NCI-H748 (cell line): ENCODE measurements around the gene SETD6.

Source experiments
- DNase-seq: peaks from one replicate; lab custom pipeline; 2025; ENCODE audit not compliant: unreplicated experiment; lab: John Stamatoyannopoulos, UW

Gene SETD6

DNA sequence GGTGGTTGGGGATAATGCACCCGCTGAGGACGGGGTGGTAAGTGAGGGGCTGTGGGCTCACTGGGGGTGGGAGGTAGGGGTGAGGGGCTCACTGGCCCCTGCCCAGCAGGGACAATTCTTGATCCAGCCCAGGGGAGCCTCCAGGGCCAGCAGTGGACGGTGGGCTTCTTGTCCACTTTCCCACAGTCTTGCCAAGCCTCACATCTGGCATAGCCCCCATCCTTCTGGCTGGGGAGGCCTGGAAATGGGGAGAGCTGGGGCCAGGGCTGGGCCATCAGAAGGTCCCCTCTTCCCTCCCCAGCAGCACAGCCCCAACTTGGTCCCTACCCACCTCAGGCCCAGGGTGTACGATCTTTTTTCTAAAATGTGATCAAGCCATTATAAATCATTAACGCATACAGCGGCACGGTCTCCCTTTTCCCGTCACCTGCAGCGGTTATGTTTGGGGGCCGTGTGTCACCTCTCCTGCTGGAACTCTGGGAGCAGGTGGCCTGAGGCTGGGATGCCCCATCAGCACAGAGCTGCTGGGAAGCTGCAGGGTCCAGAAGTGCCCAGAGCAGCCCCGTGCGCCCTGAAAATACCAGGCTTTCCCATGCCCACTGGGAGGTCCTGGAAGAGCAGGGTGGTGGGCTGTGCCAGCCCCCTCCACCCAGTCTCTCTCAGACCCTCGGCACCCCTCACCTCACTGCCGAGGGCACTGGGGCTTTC is 7.2 kb upstream of the SETD6 start:
- no peak for DNase-seq

DNA sequence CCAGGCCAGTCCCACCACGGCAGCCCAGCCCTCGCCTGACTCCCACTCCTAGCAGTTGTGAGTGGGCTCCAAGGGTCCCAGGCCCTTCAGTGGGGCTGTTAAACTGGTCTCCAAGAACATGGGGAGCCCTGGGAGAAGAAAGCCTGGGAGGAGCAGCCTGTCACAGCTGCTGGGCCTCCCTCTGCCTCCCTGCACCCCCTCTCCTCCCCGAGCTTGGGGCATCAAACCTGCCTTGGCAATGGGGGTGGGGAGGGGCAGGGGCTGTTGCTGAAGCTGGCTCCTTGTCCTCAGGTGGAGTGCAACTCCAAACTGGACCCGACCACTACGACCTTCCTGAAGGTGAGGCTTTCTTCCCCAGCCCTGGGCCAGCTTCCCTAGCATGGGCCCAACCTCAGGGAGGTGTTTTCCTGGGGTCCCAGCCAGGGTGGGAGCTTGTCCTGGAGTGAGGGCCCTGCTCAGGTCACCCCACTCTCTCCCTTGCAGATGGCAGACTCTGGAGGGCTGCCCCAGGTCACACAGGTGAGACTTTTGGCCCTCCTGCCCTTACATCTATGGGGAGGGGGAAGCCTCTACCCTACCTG is 6.6 kb upstream of the SETD6 start:
- DNase-seq, result no peak

DNA sequence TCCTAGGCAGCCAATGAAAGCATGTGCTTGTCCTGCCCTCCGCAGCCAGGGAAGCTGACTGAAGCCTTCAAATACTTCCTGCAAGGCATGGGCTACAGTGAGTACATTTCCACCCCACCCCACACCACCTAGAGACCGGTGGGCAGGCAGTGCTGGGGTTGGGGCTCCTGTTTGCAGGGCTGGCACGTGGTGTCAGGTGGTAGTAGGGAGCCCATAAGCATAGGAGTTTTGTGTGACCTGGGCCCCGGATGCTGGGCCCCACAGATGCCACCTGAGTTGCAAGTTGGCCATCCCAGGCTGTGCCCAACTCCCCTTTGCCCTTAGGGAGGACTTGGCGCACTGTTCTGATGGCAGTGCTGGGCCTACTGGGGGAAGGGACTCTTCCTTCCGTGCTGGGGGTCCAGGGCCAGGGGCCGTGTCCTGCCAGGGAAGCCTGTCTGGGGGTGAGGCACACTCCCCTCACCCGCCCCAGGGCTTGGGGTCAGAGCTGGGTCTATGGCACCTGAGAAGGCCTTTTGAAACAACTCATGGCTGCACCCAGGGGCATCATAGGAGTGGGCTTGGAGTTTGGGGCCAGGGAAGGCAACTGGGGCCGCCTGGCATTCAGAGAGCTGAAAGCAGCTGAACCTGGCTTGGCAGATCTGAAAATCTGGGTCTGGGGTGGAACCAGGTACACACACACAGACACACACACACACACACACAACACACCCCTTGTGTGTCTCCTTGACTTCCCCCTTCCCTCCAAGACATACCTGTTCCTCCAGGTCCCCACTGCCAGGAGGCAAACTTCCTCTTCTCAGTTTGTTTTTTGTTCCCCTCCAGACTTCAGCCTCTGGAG is 5.8 kb upstream of the SETD6 start:
- no peak for DNase-seq

DNA sequence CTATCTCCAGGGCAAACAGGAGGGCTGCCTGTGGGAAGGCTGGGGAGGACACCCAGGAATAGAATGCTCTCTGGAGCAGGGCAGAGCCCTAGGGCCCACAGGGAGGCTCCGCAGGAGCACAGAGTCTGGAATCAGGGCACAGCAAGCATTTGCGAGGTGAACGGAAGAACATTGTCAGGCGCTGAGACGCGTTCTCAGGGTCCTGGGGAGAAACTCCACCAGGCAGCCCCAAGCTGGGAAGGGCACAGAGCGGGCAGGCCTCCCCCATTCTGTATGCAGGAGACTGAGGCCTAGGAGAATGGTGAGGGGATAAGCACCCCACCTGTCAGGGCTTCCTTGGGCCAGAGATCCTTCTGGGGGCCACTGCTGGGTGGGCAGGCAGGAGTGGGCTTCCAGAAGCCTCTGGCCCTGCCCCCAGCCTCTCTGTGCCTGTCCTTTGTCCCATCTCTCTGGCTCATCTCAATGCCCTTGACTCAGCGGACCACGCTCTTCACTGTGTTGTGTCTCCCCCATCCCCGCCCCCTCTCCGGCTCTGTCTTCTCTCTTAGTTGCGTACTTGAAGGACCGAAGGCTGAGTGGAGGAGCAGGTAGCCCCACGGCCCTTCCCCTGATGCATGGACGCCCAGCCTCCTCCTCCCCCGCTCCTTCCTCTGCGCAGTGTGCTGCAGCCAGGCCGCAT is 5.1 kb upstream of the SETD6 start:
- no peak for DNase-seq

DNA sequence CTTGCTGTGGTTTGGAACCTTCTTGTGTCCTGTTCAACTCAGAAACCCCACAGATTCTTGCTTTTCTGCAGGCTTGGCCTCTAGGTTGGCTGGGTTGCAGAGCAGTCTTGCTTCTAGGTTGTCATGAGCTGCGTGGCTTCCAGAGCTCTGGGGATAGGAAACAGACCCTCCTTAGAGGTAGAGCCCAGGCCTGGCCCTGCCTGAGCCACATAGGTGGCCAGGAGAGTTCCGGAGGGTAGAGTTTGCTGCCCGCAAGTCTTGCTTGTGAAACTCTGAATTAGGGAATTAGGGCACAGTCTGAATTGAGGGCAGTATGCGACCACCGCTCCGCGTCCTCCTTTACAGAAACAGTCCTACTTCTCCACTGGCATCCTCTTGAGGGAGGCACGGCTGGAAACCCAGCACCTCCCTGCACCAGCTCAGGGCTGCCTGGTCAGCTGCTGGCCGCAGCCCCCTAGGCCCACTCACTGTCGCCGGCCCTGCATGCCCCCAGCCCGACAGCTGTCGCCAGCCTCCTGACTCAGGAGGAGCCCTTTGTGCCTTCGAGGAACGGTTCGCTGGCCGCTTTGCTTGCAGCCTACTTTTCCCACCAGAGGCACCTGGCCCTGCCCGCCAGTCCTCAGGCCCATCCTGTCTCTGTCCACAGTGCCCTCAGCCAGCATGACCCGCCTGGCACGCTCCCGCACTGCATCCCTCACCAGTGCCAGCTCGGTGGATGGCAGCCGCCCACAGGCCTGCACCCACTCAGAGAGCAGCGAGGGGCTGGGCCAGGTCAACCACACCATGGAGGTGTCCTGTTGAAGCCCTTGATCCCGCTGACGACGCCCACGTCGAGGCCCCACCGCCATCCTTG is 4.3 kb upstream of the SETD6 start:
- DNase-seq, result no peak

DNA sequence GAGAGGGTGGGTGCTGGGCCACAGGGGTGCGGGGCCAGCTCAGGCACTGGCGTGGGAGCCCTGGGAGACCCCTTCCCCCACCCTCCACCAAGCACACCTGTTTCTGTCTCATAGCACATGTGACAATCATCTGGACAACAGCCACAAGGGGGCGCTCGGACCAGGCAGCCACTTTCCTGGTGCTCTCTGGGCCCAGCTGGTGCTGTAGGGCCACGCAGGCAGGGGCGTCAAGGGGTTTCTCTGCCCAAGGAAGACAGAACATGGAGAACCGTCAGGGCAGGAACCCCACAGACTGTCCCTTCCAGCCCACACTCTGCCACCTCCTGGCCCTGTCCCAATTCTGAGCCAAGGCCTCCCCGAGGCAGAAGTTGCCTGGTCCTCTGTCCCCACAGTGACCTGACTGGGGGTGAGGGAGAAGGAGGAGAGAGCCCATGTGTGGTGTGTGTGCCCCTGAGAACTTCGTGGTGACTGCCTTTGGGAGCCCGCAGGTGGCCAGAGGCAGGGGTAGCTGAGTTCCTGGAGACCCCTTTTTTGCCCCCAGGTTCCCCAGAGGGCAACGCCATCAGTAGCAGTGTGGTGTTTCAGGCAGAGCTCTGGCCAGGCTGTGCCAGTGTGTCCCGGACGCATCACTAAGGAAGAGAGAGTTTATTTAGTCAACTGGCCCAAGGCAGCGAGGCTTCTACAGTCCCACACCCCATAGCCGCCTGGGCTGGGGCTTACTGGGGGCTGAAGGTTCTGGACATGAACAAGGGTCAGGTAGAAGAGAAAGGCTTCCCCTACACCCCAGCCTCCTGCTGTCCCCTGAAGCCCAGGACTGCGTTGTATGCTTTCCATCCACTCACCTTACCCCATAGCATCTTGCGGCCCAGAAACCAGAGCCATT is 3.1 kb upstream of the SETD6 start:
- peak; percentile 49 for DNase-seq

DNA sequence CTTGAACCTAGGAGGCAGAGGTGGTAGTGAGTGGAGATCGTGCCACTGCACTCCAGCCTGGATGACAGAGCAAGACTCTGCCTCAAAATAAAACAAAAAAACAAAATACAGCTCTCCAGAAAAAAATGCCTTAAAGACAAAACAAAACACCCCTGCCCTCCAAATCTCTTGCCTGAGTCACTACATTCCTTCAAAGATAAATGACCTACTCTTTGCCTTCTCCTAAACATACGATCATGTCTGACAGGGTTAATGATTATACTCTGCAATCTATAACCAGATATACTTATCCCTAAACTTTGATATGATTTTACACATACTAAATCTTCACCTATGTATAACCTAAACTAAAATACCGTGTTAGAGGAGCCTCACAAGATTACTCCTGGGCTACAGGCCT is 1.4 kb upstream of the SETD6 start:
- DNase-seq, result no peak

DNA sequence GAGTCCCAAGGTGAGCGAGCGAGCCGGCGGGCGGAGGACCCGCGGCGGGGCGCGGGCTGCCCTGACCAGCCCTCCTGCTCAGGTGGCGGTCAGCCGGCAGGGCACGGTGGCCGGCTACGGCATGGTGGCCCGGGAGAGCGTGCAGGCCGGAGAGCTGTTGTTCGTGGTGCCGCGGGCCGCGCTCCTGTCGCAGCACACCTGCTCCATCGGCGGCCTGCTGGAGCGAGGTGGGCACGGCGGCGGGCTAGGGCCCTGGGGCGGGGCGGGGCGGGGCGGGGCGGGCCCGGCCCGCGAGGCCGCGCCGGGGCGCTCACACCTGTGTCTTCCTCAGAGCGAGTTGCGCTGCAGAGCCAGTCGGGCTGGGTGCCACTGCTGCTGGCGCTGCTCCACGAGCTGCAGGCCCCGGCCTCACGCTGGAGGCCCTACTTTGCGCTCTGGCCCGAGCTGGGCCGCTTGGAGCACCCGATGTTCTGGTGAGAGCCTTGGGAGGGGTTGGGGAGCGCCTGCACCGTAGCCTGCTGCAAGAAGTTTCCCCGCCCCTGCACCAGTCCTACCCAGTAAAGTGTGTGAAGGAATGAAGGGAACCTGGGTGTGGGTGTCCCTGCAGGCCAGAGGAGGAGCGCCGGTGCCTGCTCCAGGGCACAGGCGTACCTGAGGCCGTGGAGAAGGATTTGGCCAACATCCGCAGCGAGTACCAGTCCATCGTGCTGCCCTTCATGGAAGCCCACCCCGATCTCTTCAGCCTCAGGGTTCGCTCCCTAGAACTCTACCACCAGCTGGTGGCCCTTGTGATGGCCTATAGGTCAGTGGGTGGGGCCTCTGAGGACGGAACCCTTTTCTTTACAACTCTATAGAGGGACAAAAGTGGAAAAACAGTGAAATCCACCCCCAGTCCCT is 802 bp downstream of the SETD6 start:
- DNase-seq, result peak; percentile 61

DNA sequence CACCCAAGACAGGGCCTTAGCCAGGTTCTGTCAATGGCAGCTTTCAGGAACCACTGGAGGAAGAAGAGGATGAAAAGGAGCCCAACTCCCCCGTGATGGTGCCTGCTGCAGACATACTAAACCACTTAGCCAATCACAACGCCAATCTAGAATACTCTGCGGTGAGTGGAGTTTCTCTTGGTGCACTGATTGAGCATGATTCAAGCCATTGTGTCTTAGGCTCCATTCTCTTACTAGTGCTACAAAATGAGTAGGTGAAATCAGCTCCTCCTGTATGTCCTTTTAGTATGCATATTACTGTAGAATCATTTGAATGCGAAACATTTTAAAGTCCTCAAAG is 1.4 kb downstream of the SETD6 start:
- DNase-seq, result no peak

DNA sequence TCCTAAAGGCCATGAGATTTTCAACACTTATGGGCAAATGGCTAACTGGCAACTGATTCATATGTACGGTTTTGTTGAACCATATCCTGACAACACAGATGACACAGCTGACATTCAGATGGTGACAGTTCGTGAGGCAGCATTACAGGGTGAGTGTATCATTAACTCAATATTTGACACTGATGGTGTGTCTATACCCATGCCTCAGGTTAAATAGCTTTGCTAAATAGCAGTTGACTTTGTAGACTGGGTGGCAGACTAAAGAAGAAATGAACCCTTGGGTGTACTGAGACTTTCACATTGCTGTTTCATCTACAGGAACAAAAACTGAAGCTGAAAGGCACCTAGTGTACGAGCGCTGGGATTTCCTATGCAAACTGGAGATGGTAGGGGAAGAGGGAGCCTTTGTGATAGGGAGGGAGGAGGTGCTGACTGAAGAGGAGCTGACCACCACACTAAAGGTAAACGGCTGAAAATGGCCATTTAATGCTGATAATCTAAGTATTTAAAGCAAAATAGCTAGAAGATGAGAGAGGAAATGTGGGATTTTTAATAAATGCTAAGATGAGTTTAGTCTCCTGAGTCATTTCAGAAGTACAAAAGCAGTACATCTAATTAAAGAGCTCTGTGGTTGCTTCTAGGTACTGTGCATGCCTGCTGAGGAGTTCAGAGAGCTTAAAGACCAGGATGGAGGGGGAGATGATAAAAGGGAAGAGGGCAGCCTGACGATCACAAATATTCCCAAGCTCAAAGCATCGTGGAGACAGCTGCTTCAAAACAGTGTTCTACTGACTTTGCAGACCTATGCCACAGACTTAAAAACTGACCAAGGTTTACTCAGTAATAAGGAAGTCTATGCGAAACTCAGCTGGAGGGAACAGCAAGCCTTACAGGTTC is 3.0 kb downstream of the SETD6 start:
- DNase-seq, result no peak

DNA sequence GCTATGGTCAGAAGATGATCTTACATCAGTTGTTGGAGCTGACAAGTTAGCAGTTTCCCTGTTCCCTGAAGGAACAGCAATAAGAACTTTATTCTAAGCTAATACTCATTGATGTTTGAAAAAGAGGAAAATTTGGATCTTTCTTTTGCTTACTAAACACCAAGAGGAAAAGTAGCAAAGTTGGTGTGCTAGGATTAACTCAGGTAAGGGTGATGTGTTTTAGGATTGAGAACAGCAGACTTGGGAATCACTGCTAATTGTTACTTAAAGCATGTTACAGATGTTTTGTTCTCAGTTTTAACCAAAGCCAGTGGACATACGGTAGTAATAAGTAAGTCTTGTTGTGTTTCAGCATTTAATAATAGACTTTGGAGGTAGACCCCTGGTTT is 3.7 kb downstream of the SETD6 start:
- DNase-seq, result no peak

DNA sequence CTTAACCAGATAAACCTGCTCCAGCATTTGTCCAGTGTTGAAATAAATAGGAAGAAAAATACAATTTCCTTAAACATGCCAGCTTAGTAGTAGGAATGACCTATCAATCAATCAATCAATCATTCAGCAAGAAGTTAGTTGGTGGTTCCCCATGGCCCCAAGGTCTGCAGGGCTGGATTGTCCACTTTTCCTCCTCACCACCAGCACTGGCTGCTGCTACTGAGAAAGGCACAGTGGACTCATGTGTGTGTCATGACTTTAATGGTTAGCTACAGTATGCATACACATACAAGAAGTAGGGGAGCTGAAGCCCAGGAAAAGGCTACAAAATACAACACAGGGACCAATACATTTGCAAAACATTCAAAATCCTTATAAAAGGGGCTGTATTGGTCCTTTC is 4.4 kb downstream of the SETD6 start:
- DNase-seq, result no peak

DNA sequence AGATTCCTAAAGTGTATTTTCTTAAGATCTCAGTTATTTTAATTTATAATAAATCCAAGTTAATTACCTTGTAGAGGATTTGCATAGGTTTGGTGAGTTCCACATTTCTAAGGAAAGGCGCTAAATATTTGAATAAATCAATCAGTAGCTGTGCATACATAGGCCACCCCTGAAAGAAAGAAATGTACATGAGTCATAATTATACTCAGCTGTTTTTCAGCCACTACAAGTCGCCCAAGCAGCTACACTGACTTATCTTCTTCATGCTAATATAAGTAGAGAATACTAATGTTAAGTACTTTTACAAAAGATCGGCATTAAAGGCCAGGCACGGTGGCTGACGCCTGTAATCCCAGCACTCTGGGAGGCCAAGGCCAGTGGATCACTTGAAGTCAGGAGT is 14.9 kb downstream of the SETD6 start:
- no peak for DNase-seq

DNA sequence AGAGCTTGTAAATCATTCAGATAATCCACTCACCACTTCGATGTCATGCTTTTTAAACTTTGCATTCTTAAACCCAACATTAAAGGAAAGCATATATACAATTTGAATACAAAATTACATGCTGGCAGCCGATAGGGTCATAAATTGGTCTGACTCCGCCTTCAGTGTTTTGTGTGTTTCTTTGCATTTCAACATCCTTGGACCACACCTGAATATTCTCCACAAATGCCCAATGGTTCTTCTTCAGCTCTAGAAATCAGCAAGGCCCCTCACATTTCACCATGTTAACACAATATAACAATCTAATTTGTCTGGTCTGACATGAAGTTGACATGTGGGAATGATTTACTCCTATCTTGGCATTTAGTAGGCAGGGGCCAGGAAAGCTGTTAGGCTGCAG is 17.1 kb downstream of the SETD6 start:
- DNase-seq, result no peak

DNA sequence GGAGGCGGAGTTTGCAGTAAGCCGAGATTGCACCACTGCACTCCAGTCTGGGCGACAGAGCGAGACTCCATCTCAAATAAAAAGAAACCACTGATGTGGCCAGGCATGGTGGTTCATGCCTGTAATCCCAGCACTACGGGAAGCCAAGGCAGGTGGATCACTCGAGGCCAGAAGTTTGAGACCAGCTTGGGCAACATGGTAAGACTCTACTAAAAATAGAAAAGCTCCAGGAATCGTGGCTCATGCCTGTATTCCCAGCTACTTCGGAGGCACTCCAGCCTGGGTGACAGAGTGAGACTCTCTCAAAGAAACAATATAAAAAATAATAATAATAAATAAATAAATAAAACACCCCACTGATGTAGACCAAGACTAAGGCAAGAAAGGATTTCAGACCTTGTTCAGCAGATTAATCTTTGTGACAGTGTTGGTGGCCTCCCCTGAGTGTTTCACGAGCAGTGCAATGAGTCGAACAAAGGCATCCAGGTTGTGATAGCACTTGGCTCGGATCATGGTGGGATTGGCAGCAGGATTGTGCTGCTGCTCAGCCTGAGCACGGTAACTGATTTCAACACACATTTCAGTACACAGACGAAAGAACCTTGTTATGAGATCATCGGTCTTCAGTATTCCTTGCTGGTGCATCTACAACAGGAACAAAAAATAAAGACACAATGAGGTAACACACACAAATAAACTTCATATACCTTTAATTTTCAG is 18.6 kb downstream of the SETD6 start:
- DNase-seq, result no peak

DNA sequence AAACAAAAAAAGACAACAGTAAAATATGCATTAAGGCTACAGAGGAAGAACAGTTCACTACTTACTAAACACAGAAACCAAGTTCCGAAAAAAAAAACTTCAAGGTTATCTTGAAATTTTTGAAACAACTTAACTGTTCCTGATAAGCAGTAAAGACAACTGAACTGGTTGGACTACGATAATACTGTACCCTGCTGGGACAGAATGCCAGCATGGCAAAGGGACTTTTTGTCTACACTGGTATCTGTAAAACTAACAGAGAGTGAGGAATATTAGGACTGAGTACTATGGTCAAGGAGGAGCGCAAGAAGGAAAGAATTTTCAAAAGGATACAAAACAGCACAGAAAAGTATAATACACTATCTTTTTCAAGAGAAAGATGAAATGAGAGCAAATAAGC is 19.8 kb downstream of the SETD6 start:
- DNase-seq, result no peak

DNA sequence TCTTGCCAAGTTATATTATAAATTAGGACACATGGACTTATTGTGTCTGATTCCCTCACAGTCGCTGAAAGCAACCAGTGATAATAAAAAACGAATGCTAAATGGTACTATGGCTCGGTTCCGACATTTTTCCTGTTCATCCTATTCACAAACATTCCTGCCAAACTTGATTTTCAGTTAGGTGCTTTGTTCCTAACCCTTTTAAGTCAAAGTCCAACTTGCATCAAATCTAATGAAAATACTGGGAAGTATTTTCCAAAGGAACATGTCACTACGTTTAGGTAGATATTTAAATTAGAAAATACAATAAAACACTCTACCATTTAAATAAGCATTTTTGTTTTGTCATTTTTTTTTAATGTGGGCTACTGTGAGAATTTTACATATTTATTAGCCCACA is 21.0 kb downstream of the SETD6 start:
- DNase-seq, result no peak
